Fibroblast of peridontal ligament (primary cell): ENCODE measurements around the gene SLIT3.

Source experiments
- DNase-seq: peaks from one replicate; pipeline ENCODE4 v3.0.0-alpha.2; 2010; ENCODE audit errors: extremely low read depth

Gene SLIT3

GRCh38 chr5:168935183-168935582, 365.8 kb downstream of the SLIT3 start:
- DNase-seq = no peak

- DNase-seq = no peak
Measured at GRCh38 chr5:168934169-168934568, 366.8 kb downstream of the SLIT3 start.

- no peak for DNase-seq
Measured at GRCh38 chr5:168932400-168933189, 368.3 kb downstream of the SLIT3 start.

- peak; percentile 45 for DNase-seq
Measured at GRCh38 chr5:168931638-168932345, 369.1 kb downstream of the SLIT3 start.

- no peak for DNase-seq
Measured at GRCh38 chr5:168929656-168930055, 371.3 kb downstream of the SLIT3 start.

GRCh38 chr5:168925160-168925559, 375.8 kb downstream of the SLIT3 start:
- DNase-seq = no peak

GRCh38 chr5:168921147-168921866, 379.6 kb downstream of the SLIT3 start:
- DNase-seq = no peak

GRCh38 chr5:168920019-168920810, 380.7 kb downstream of the SLIT3 start:
- no peak for DNase-seq

- DNase-seq = no peak
Measured at GRCh38 chr5:168917947-168918600, 382.9 kb downstream of the SLIT3 start.

GRCh38 chr5:168916852-168917251, 384.1 kb downstream of the SLIT3 start:
- DNase-seq = no peak

GRCh38 chr5:168916266-168916665, 384.7 kb downstream of the SLIT3 start:
- DNase-seq = no peak

GRCh38 chr5:168914491-168914890, 386.4 kb downstream of the SLIT3 start:
- DNase-seq = no peak

GRCh38 chr5:168910874-168911273, 390.1 kb downstream of the SLIT3 start:
- DNase-seq = no peak

GRCh38 chr5:168908207-168908606, 392.7 kb downstream of the SLIT3 start:
- DNase-seq = no peak

GRCh38 chr5:168903061-168903460, 397.9 kb downstream of the SLIT3 start:
- no peak for DNase-seq

- DNase-seq = no peak
Measured at GRCh38 chr5:168899673-168900072, 401.3 kb downstream of the SLIT3 start.

GRCh38 chr5:168899264-168899663, 401.7 kb downstream of the SLIT3 start:
- DNase-seq = no peak

GRCh38 chr5:168898247-168898911, 402.6 kb downstream of the SLIT3 start:
- DNase-seq = no peak

GRCh38 chr5:168897387-168898122, 403.4 kb downstream of the SLIT3 start:
- no peak for DNase-seq
